HepG2 (cell line): ENCODE measurements around the gene ZSCAN21. TPM values are rescaled to one million over a fixed set of nuclear protein-coding genes. Genes with fewer than 3 reads are reported as not detected.

ENCODE experiments used
- ARNT ChIP-seq: fragments of 450-650 bp; IDR thresholded peaks from 2 replicates; pipeline ENCODE4 v1.6.1; 2017
- CC2D1A ChIP-seq: sonication (generic); formaldehyde crosslinking; IDR thresholded peaks from 2 replicates; pipeline ENCODE4 v1.8.1; 2023; ENCODE audit warnings: mild to moderate bottlenecking, missing genetic modification reagents
- GPBP1L1 ChIP-seq: sonication (generic); formaldehyde crosslinking; IDR thresholded peaks from 2 replicates; pipeline ENCODE4 v1.5.0; 2020; ENCODE audit warnings: mild to moderate bottlenecking, missing genetic modification reagents
- HOXA9 ChIP-seq: sonication (generic); formaldehyde crosslinking; IDR thresholded peaks from 2 replicates; pipeline ENCODE4 v1.8.1; 2022; ENCODE audit warnings: missing genetic modification reagents, mild to moderate bottlenecking, moderate library complexity, borderline replicate concordance
- IRF2 ChIP-seq: IDR thresholded peaks from 2 replicates; pipeline ENCODE4 v1.6.1; 2018; ENCODE audit warnings: missing genetic modification reagents, missing compliant biosample characterization
- JUN ChIP-seq: sonication (generic); formaldehyde crosslinking; IDR thresholded peaks from 2 replicates; pipeline ENCODE4 v1.4.0; 2020; ENCODE audit warnings: mild to moderate bottlenecking, missing genetic modification reagents
- JUNB ChIP-seq: sonication (generic); formaldehyde crosslinking; IDR thresholded peaks from 2 replicates; pipeline ENCODE4 v1.8.0; 2022; ENCODE audit warnings: missing genetic modification reagents, mild to moderate bottlenecking, borderline replicate concordance
- RBM39 ChIP-seq: fragments of 200-400 bp; formaldehyde crosslinking; IDR thresholded peaks from one replicate; pipeline ENCODE4 v1.6.1; 2018; ENCODE audit warnings: antibody characterized with exemption, mild to moderate bottlenecking, low read depth, low read length; ENCODE audit not compliant: poor library complexity, severe bottlenecking
- SALL2 ChIP-seq: sonication (generic); formaldehyde crosslinking; IDR thresholded peaks from 2 replicates; pipeline ENCODE4 v1.8.1; 2023; ENCODE audit warnings: mild to moderate bottlenecking, missing genetic modification reagents, inconsistent platforms
- SKI ChIP-seq: fragments of 450-650 bp; IDR thresholded peaks from one replicate; pipeline ENCODE4 v1.6.1; 2018; ENCODE audit warnings: mild to moderate bottlenecking; ENCODE audit not compliant: partially characterized antibody
- SP4 ChIP-seq: sonication (generic); formaldehyde crosslinking; IDR thresholded peaks from 2 replicates; pipeline ENCODE4 v1.8.1; 2023; ENCODE audit warnings: mild to moderate bottlenecking, missing genetic modification reagents
- ZBTB33 ChIP-seq: sonication (generic); formaldehyde crosslinking; IDR thresholded peaks from 2 replicates; pipeline ENCODE4 v1.4.0; 2020; ENCODE audit warnings: missing genetic modification reagents
- ZNF629 ChIP-seq: sonication (generic); formaldehyde crosslinking; conservative IDR thresholded peaks from 2 replicates; pipeline ENCODE4 v1.5.0; 2020; ENCODE audit warnings: missing genetic modification reagents
- ZNF672 ChIP-seq: sonication (generic); formaldehyde crosslinking; IDR thresholded peaks from 2 replicates; pipeline ENCODE4 v1.8.1; 2022; ENCODE audit warnings: missing genetic modification reagents
- ZNF709 ChIP-seq: sonication (generic); formaldehyde crosslinking; IDR thresholded peaks from 2 replicates; pipeline ENCODE4 v1.5.0; 2020; ENCODE audit warnings: mild to moderate bottlenecking, missing genetic modification reagents
- ZNF883 ChIP-seq: sonication (generic); formaldehyde crosslinking; IDR thresholded peaks from 2 replicates; pipeline ENCODE4 v1.5.1; 2020; ENCODE audit warnings: mild to moderate bottlenecking, missing genetic modification reagents; ENCODE audit errors: not compliant biosample characterization
- polyA plus RNA-seq, 8 experiments: library from polyadenylated mRNA; depleted of rRNA in 3 of 8; stranded (reverse) in 7 of 8; unstranded in 1 of 8; fragments of >200 nt; fragmentation: Illumina TruSeq in 4 of 8; extraction: Trizol in 4 of 8; gene quantifications; 2 replicates each; pipeline versions ENCODE4 v1.2.1 to v1.2.3, GENCODE V29; 2011 to 2016; ENCODE audit warnings: low read depth in 4 of 8, missing spikeins in 1 of 8, mixed read lengths in 1 of 8; ENCODE audit not compliant: insufficient read depth in 1 of 8
- total RNA-seq, 5 experiments: library from RNA; depleted of rRNA; stranded (reverse); fragments of >200 nt; fragmentation: Illumina TruSeq; extraction: Trizol; gene quantifications; 2 replicates each; pipeline ENCODE4 v1.2.3, GENCODE V29; 2016; ENCODE audit warnings: low read depth in 1 of 5
- TF ChIP-seq, protein P1 (sequence below): sonication (generic); formaldehyde crosslinking; IDR thresholded peaks from 2 replicates; pipeline ENCODE4 v1.5.0; 2020; ENCODE audit warnings: mild to moderate bottlenecking, missing genetic modification reagents

ZSCAN21 gene
- total and polyA plus RNA-seq, 2 of the 13 experiments (the other 11 are each of a cell fraction or from before 2014, with no cell fraction given), result 7.0 to 10.0 TPM

- TF ChIP-seq SP4 (CRISPR knock-in tag), result no peak; the same call in 1 of the 2 replicates
- peak; percentile 84; the same call in 1 of the 2 replicates for TF ChIP-seq JUN (CRISPR knock-in tag)
- peak; percentile 73; the same call in 1 of the 2 replicates for TF ChIP-seq ZNF709 (CRISPR knock-in tag)
- TF ChIP-seq GPBP1L1 (CRISPR knock-in tag), result no peak
- TF ChIP-seq SKI, result peak; percentile 96
- TF ChIP-seq HOXA9 (CRISPR knock-in tag), result no peak
- TF ChIP-seq ZNF629 (CRISPR knock-in tag), result no peak
- no peak for TF ChIP-seq ZNF883
- TF ChIP-seq, protein P1, sequence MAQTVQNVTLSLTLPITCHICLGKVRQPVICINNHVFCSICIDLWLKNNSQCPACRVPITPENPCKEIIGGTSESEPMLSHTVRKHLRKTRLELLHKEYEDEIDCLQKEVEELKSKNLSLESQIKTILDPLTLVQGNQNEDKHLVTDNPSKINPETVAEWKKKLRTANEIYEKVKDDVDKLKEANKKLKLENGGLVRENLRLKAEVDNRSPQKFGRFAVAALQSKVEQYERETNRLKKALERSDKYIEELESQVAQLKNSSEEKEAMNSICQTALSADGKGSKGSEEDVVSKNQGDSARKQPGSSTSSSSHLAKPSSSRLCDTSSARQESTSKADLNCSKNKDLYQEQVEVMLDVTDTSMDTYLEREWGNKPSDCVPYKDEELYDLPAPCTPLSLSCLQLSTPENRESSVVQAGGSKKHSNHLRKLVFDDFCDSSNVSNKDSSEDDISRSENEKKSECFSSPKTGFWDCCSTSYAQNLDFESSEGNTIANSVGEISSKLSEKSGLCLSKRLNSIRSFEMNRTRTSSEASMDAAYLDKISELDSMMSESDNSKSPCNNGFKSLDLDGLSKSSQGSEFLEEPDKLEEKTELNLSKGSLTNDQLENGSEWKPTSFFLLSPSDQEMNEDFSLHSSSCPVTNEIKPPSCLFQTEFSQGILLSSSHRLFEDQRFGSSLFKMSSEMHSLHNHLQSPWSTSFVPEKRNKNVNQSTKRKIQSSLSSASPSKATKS, result no peak
- no peak for TF ChIP-seq ZNF672 (CRISPR knock-in tag)
- TF ChIP-seq RBM39, result no peak
- TF ChIP-seq SALL2 (CRISPR knock-in tag), result peak; percentile 83; the same call in 1 of the 2 replicates
- no peak for TF ChIP-seq ARNT
- 0 out of 2 replicates have a peak, but pooled peaks have one; percentile 51 for TF ChIP-seq CC2D1A
- no peak; the same call in 1 of the 2 replicates for TF ChIP-seq JUNB (CRISPR knock-in tag)
- TF ChIP-seq IRF2 (CRISPR knock-in tag), result peak; percentile 76; the same call in 1 of the 2 replicates
- TF ChIP-seq ZBTB33 (CRISPR knock-in tag), result peak; percentile 74; the same call in 1 of the 2 replicates
Measured at GRCh38 chr7:100003711-100004661, 45.6 kb upstream of the ZSCAN21 start (continued).
